T-helper 22 cell (primary cell): Measurements from ENCODE around the gene IMMP1L.

Experiments used
- DNase-seq: peaks from one replicate; pipeline ENCODE4 v3.0.0-alpha.2; 2020; ENCODE audit warnings: low read depth

IMMP1L gene

DNA sequence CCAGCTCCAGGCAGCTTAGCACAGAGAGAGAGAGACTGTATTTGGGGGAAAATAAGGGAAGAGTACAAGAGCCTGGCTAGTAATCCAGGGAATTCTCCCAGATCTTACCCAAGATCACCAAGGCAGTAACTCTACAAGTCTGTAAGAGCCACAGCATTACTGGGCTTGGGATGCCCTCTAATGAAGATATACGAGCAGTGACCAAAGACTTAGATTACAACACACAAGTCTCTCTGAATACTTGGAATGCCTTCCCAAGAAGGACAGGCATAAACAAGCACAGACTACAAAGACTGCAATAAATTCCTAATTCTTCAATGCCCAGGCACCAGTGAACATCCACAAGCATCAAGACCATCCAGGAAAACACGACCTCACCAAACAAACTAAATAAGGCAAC, 122.0 kb downstream of the IMMP1L start:
- DNase-seq, result no peak

DNA sequence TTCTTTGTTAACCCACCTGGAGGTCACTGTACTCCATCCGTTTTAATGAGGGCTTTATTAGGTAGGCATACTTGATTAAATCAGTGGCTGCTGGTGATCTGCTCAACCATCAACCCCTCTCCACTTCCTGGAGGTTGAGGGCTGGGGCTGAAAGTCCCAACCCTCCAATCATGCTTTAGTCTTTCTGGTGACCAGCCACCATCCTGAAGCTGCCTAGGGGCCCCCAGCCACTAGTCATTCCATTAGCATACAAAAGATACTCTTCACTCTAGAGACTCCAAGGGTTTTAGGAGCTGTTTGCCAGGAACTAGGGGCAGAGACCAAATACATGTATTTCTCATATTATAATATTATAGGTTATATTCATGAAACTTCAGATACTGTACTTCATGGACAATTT, 126.3 kb downstream of the IMMP1L start:
- no peak for DNase-seq
